ENCODE measurements around the gene MAP3K19. TPM values are rescaled to one million over a fixed set of nuclear protein-coding genes. Genes with fewer than 3 reads are reported as not detected.

The MAP3K19 gene
- total and polyA plus RNA-seq, 10 of the 15 experiments (the other 5 are each of a cell fraction or from before 2014, with no cell fraction given): 0.05 TPM; not detected in 9

DNA sequence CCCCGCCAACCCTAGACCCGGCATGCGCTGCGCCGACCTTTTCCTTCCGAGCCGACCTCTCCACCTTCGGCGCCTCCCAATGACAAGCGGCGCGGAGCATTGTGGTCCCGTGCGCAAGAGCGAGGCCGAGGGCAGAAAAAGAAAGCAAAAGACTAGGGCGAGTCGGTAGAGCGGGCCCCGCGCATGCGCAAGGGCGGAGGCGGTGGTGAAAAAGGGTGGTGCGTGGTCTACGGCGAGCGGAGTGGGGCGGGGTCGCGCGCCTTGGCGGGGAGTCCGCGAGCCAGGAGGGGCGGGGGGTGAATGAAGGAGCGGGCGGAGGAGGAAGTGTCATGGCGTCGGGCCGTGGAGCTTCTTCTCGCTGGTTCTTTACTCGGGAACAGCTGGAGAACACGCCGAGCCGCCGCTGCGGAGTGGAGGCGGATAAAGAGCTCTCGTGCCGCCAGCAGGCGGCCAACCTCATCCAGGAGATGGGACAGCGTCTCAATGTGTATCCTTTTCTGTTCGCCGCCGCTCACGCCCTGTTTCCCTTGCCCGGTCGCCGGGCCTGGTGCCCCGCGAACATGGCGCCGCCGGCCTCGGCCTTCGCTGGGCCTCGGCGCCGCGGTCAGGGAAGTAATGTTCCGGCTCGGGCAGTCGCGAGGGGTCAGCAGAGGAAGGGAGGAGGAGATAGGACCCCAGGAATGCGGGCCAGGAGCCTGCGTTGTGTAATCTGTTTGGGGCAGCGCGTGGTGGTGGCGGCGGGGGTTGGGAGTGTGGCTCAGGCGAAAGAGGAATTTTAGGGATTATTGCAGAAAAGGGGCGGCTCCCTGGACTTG, 128.5 kb downstream of the MAP3K19 start, which contains the start of gene CCNT2 (continued):
- TF ChIP-seq, protein P1, sequence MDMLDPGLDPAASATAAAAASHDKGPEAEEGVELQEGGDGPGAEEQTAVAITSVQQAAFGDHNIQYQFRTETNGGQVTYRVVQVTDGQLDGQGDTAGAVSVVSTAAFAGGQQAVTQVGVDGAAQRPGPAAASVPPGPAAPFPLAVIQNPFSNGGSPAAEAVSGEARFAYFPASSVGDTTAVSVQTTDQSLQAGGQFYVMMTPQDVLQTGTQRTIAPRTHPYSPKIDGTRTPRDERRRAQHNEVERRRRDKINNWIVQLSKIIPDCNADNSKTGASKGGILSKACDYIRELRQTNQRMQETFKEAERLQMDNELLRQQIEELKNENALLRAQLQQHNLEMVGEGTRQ (IDR thresholded peaks at IDR 0.05; ENCODE audit: borderline replicate concordance, low read depth, low read length): no peak
- TF ChIP-seq, protein P2, sequence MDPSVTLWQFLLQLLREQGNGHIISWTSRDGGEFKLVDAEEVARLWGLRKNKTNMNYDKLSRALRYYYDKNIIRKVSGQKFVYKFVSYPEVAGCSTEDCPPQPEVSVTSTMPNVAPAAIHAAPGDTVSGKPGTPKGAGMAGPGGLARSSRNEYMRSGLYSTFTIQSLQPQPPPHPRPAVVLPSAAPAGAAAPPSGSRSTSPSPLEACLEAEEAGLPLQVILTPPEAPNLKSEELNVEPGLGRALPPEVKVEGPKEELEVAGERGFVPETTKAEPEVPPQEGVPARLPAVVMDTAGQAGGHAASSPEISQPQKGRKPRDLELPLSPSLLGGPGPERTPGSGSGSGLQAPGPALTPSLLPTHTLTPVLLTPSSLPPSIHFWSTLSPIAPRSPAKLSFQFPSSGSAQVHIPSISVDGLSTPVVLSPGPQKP (IDR thresholded peaks at IDR 0.05; ENCODE audit: low read depth, low read length): 0 out of 2 replicates have a peak, but pooled peaks have one; percentile 24
- TF ChIP-seq IKZF2 (IDR thresholded peaks at IDR 0.05): peak in 1 of 2 experiments; percentile 25; a peak in 2 of 4 replicates
- no peak; the same call in 1 of the 2 replicates for TF ChIP-seq SMAD5 (IDR thresholded peaks at IDR 0.05; ENCODE audit: low read depth)
- peak; percentile 84 for TF ChIP-seq LARP7 (IDR thresholded peaks at IDR 0.05)
- TF ChIP-seq SPI1 (IDR thresholded peaks at IDR 0.05; ENCODE audit: borderline replicate concordance, insufficient read depth, low read depth, low read length): peak; percentile 51; the same call in 1 of the 2 replicates
- no peak for TF ChIP-seq SMARCA5 (IDR thresholded peaks at IDR 0.05)
- TF ChIP-seq SIX5 (IDR thresholded peaks at IDR 0.05; ENCODE audit: low read depth, low read length, severe bottlenecking): peak; percentile 72
- peak; percentile 51; the same call in 1 of the 2 replicates for TF ChIP-seq TARDBP (IDR thresholded peaks at IDR 0.05; ENCODE audit: borderline replicate concordance)
- no peak; the same call in 1 of the 2 replicates for TF ChIP-seq FOXM1 (IDR thresholded peaks at IDR 0.05; ENCODE audit: low read depth, low read length)
- no peak for TF ChIP-seq MTA3 (IDR thresholded peaks at IDR 0.05; ENCODE audit: borderline replicate concordance, low read length)
- TF ChIP-seq KAT2A (conservative IDR thresholded peaks at IDR 0.05; ENCODE audit: control insufficient read depth, low read depth, low read length): no peak
- TF ChIP-seq CHD2 (IDR thresholded peaks at IDR 0.05; ENCODE audit: borderline replicate concordance, low read depth, low read length): peak; percentile 53
- peak in 1 of 2 experiments; percentile 82; a peak in 2 of 4 replicates for TF ChIP-seq SRF (IDR thresholded peaks at IDR 0.05; ENCODE audit: low read depth in 2 of 2, low read length in 2 of 2)
- TF ChIP-seq TBL1XR1 (IDR thresholded peaks at IDR 0.05; ENCODE audit: low read depth, low read length): peak; percentile 65; the same call in 1 of the 2 replicates

Measured in GM12878 (cell line).